Measurements from ENCODE around the gene NHEJ1. TPM values are rescaled to one million over a fixed set of nuclear protein-coding genes. Genes with fewer than 3 reads are reported as not detected.

The NHEJ1 gene
- polyA plus RNA-seq, 4 donors: 19.3 to 47.1 (median 36.6) TPM

Other genes starting within 250 kb of the NHEJ1 start
- 1 to 10 TPM in 2 of 4 donors, under 1 TPM in 1, not detected in 1; 0.22 to 1.5 (median 1.4) TPM for gene CDK5R2, start 201.1 kb downstream of the NHEJ1 start, polyA plus RNA-seq
- gene FEV, start 175.6 kb downstream of the NHEJ1 start, polyA plus RNA-seq: 10 to 100 TPM in 1 of 4 donors, 1 to 10 TPM in 3; 2.9 to 19.5 (median 4.4) TPM
- 10 to 100 TPM in 1 of 4 donors, 1 to 10 TPM in 3; 1.3 to 37.0 (median 4.6) TPM for gene CRYBA2, start 167.4 kb downstream of the NHEJ1 start, polyA plus RNA-seq
- gene CFAP65, start 119.3 kb downstream of the NHEJ1 start, polyA plus RNA-seq: 1 to 10 TPM in 2 of 4 donors, under 1 TPM in 1, not detected in 1; 0.06 to 4.3 (median 1.1) TPM
- gene IHH, start 99.9 kb downstream of the NHEJ1 start, polyA plus RNA-seq: 10 to 100 TPM; 13.5 to 95.4 (median 29.1) TPM
- 10 to 100 TPM in 3 of 4 donors, 1 to 10 TPM in 1; 4.3 to 26.6 (median 12.1) TPM for gene SLC23A3, start 9.2 kb upstream of the NHEJ1 start, polyA plus RNA-seq
- 10 to 100 TPM; 54.6 to 86.7 (median 72.2) TPM for gene CNPPD1, start 16.1 kb upstream of the NHEJ1 start, polyA plus RNA-seq
- gene RETREG2, start 17.5 kb upstream of the NHEJ1 start, polyA plus RNA-seq: 100 to 1,000 TPM in 1 of 4 donors, 10 to 100 TPM in 3; 36.2 to 101 (median 54.5) TPM
- gene ZFAND2B, start 46.0 kb upstream of the NHEJ1 start, polyA plus RNA-seq: 100 to 1,000 TPM in 2 of 4 donors, 10 to 100 TPM in 2; 46.9 to 182 (median 101) TPM
- 10 to 100 TPM; 37.7 to 49.2 (median 43.0) TPM for gene ABCB6, start 58.1 kb upstream of the NHEJ1 start, polyA plus RNA-seq
- gene ATG9A, start 68.8 kb upstream of the NHEJ1 start, polyA plus RNA-seq: 10 to 100 TPM in 3 of 4 donors, 1 to 10 TPM in 1; 8.1 to 44.1 (median 23.5) TPM
- 10 to 100 TPM; 20.2 to 62.7 (median 36.7) TPM for gene ANKZF1, start 69.0 kb upstream of the NHEJ1 start, polyA plus RNA-seq
- 10 to 100 TPM in 1 of 4 donors, 1 to 10 TPM in 3; 3.1 to 36.1 (median 4.3) TPM for gene GLB1L, start 84.6 kb upstream of the NHEJ1 start, polyA plus RNA-seq
- 10 to 100 TPM; 31.1 to 53.4 (median 42.6) TPM for gene STK16, start 84.7 kb upstream of the NHEJ1 start, polyA plus RNA-seq
- gene TUBA4B, start 92.4 kb upstream of the NHEJ1 start, polyA plus RNA-seq: under 1 TPM in 2 of 4 donors, not detected in 2; 0.06 to 0.67 TPM
- 10 to 100 TPM; 42.1 to 62.0 (median 49.8) TPM for gene TUBA4A, start 93.1 kb upstream of the NHEJ1 start, polyA plus RNA-seq
- 10 to 100 TPM; 43.3 to 65.8 (median 57.7) TPM for gene DNAJB2, start 118.6 kb upstream of the NHEJ1 start, polyA plus RNA-seq
- gene PTPRN, start 148.6 kb upstream of the NHEJ1 start, polyA plus RNA-seq: 1 to 10 TPM in 3 of 4 donors, not detected in 1; 1.6 to 9.4 (median 4.1) TPM
- under 1 TPM in 2 of 4 donors, not detected in 2; 0.16 to 0.28 TPM for gene RESP18, start 171.9 kb upstream of the NHEJ1 start, polyA plus RNA-seq
- gene DNPEP, start 227.1 kb upstream of the NHEJ1 start, polyA plus RNA-seq: 100 to 1,000 TPM in 3 of 4 donors, 10 to 100 TPM in 1; 98.2 to 200 (median 165) TPM

Data from small intestine (tissue), 4 donors.